IPS-18a (cell line): ENCODE measurements around the gene USP46.
A peak's percentile ranks its signal among the peaks of the same experiment; 100 is the strongest.

Experiments
- H3K27ac ChIP-seq: one replicate; pipeline ENCODE4 v1.5.1; 2013; ENCODE audit warnings: low read length
- H3K27me3 ChIP-seq: one replicate; pipeline ENCODE4 v1.6.1; 2013; ENCODE audit warnings: mild to moderate bottlenecking, low read length; ENCODE audit not compliant: control insufficient read depth, insufficient read depth
- H3K36me3 ChIP-seq: one replicate; pipeline ENCODE4 v1.6.1; 2013; ENCODE audit warnings: low read depth, low read length; ENCODE audit not compliant: control insufficient read depth
- H3K4me1 ChIP-seq: one replicate; pipeline ENCODE4 v1.6.1; 2013; ENCODE audit warnings: low read depth, low read length; ENCODE audit not compliant: control insufficient read depth
- H3K4me3 ChIP-seq: one replicate; pipeline ENCODE4 v1.5.1; 2013; ENCODE audit warnings: low read length
- H3K9ac ChIP-seq: one replicate; pipeline ENCODE4 v1.6.1; 2013; ENCODE audit warnings: mild to moderate bottlenecking, low read length, moderate library complexity
- H3K9me3 ChIP-seq: one replicate; pipeline ENCODE4 v1.6.1; 2013; ENCODE audit warnings: low read depth, low read length; ENCODE audit not compliant: control insufficient read depth

USP46 gene

DNA sequence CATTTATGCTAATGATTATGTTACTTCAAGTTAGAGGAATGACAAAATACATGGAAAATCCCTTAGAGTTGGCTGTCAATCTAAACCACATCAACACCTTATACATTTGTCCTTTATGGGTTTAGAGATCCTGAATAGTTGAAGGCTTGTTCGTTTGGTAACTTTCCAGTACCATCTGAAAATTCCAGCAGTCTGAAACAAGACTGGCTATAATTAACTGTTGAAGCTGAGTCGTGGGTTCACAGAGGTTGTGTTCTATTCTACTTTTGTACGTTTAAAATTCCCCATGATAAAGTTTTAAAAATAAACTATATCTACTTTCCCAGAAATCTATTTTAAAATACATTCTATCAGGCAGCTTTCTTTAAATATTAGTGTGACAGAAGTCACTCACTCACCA, 73.0 kb downstream of the USP46 start:
- Histone ChIP-seq H3K27ac (no peak overlapping the region), H3K36me3 (no peaks in the 10 kb centered on the region), H3K4me3 (no peak overlapping the region), H3K9me3 (no peaks in the 10 kb centered on the region), H3K4me1 (no peaks in the 10 kb centered on the region), H3K27me3 (no peaks in the 10 kb centered on the region), H3K9ac (no peak overlapping the region)

DNA sequence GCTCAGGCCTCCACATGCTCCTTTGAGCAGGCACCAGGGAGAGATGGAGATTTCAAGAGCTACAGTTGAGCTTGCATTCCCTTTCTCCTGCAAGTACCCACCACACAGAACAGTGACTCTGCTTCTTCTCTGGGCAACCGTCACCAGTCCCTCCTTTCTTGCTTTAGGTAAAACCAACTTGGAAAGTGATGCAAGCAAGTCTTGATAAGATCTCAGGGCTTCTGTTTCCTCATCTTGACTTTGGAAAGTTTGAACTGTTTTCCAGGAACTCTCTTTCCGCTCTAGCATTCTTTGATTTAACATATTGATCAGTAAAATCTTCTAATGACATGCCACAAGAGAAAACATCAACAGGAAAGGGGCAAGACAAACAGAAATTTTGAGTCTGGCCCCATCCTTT, 73.7 kb downstream of the USP46 start:
- H3K9ac ChIP-seq: no peak overlapping the region
- H3K27ac ChIP-seq: no peak overlapping the region
- H3K4me1 ChIP-seq: no peaks in the 10 kb centered on the region
- H3K27me3 ChIP-seq: no peaks in the 10 kb centered on the region
- H3K36me3 ChIP-seq: no peaks in the 10 kb centered on the region
- no peaks in the 10 kb centered on the region for H3K9me3 ChIP-seq
- no peak overlapping the region for H3K4me3 ChIP-seq

DNA sequence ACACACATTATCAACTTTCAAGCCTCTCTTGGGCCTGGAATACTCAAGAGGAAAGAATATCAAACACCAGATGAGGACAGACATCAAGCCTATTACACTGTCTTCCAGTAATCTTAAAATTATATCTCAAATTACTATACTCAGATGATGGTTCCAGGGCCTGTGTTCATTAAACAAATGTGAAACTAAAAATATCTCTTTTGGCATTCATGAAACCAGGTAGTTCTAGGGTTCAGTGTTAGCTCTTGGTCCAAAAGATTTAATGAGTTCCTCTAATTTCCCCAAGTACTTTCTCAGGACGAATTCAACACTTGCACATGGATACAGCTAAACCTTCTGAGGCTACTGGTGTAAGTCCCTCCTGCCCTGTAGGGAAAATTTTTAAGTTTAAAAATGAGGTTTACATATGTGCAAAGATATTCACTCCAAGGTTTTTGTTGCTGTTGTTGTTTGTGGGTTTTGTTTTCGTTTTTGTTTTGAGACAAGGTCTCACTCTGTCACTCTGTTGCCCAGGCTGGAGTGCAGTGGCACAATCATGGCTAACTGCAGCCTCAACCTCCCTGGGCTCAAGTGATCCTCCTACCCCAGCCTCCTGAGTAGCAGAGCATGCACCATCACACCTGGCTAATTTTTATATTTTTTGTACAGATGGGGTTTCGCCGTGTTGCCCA, 79.4 kb downstream of the USP46 start:
- Histone ChIP-seq H3K9ac (no peak overlapping the region), H3K27ac (no peak overlapping the region), H3K27me3 (no peaks in the 10 kb centered on the region), H3K4me3 (no peak overlapping the region), H3K36me3 (no peaks in the 10 kb centered on the region), H3K4me1 (no peaks in the 10 kb centered on the region), H3K9me3 (no peaks in the 10 kb centered on the region)

DNA sequence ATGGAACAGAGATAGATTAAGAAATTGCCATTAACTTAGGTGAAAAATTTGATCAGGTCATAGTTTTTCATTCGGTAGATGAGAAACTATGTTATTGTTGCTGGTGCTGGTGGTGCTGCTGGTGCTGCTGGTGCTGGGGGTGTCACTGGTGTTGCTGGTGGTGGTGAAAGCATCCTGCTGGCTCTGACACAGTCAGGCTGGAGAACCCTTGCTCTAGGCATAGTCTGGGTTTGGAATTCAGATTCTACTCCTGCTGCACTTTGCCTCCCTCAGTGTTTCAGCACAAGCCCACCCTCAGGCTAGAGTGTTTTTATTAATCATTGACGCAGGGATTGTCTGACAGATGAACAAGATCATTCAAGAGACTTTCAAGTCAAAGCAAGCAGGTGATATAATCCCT, 80.2 kb downstream of the USP46 start:
- no peak overlapping the region for H3K4me3 ChIP-seq
- no peaks in the 10 kb centered on the region for H3K4me1 ChIP-seq
- no peak overlapping the region for H3K9ac ChIP-seq
- H3K9me3 ChIP-seq: no peaks in the 10 kb centered on the region
- H3K36me3 ChIP-seq: no peaks in the 10 kb centered on the region
- H3K27me3 ChIP-seq: no peaks in the 10 kb centered on the region
- H3K27ac ChIP-seq: no peak overlapping the region

DNA sequence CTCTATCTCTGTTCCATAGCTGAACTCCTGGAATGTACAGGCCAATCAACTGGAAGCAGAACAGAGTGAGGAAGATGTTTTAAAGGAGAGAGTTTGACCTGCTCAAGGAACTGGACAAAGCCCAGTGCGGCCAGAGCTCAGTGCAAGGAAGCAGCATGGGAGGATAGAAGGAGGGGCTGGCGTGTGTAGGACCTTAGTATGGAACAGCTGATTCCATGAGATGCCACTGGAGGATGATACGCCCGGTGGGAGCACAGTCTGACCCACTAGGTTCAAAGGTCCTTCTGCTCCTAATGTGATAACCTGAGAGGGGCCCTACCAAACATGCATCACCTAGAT, 81.5 kb downstream of the USP46 start:
- H3K27ac ChIP-seq: no peak overlapping the region
- H3K9me3 ChIP-seq: no peaks in the 10 kb centered on the region
- H3K27me3 ChIP-seq: no peaks in the 10 kb centered on the region
- H3K36me3 ChIP-seq: no peaks in the 10 kb centered on the region
- peaks cover 3% of the 10 kb centered on the region for H3K4me1 ChIP-seq
- H3K9ac ChIP-seq: no peak overlapping the region
- H3K4me3 ChIP-seq: no peak overlapping the region

DNA sequence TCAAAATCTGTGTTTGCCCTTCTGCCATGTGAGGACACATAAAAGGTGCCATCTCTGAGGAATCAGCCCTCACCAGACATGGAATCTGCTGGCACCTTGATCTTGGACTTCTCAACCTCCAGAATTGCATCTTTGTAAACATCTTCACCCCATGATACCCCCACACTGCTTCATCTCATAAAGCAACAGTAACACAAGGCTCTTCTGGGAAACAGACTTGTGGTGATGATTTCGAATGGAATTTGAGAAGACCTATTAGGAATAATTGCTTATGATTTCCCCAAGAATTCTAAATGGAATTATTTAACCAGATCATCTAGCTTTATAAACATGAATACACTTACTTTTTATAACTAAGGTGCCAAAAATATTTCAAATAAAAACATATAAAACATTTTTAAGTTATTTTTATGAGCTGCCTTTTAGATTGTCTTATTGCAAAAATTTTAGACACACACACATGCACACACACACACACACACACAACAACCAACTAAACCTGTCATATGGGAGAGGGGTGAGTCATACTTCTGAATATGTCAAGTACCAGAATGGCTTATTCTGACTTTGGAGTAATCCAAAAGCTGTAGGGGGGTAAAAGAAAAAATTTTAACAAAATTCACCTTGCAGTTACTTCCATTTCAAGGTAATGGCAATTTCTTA, 82.0 kb downstream of the USP46 start:
- no peak overlapping the region for H3K4me3 ChIP-seq
- no peaks in the 10 kb centered on the region for H3K9me3 ChIP-seq
- H3K27me3 ChIP-seq: no peaks in the 10 kb centered on the region
- H3K4me1 ChIP-seq: peaks cover 3% of the 10 kb centered on the region
- no peaks in the 10 kb centered on the region for H3K36me3 ChIP-seq
- no peak overlapping the region for H3K27ac ChIP-seq
- H3K9ac ChIP-seq: no peak overlapping the region

DNA sequence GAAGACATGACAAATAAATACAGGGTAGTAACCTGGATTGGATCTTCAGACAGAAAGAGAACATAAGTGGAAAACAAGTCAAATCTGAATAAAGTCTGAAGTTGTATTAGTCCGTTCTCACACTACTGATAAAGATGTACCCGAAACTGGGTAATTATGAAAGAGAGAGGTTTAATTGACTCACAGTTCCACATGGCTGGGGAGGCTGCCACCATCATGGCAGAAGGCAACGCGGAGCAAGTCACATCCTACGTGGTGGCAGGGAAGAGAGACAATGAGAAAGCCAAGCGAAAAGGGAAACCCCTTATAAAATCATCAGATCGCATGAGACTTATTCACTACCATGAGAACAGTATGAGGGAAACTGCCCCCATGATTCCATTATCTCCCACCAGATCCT, 82.8 kb downstream of the USP46 start:
- Histone ChIP-seq H3K9ac (no peak overlapping the region), H3K4me1 (peaks cover 3% of the 10 kb centered on the region), H3K4me3 (no peak overlapping the region), H3K27me3 (no peaks in the 10 kb centered on the region), H3K9me3 (no peaks in the 10 kb centered on the region), H3K27ac (no peak overlapping the region), H3K36me3 (no peaks in the 10 kb centered on the region)

DNA sequence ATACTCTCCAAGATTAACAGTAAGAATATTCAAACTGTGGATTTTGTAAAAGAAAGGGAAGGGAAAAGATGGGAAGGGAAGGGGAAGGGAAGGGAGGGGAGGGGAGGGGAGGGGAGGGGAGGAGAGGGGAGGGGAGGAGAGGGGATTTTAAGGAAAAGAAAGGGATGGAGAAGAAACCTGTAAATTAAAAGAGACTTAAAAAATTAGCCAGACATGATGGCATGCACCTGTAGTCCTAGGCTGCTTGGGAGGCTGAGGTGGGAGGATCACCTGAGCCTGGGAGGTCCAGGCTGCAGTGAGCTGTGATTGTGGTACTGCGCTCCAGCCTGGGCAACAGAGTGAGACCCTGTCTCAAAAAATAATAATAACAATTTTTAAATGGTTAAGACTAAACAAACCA, 83.7 kb downstream of the USP46 start:
- no peaks in the 10 kb centered on the region for H3K36me3 ChIP-seq
- no peak overlapping the region for H3K27ac ChIP-seq
- H3K4me3 ChIP-seq: no peak overlapping the region
- no peaks in the 10 kb centered on the region for H3K9me3 ChIP-seq
- H3K27me3 ChIP-seq: no peaks in the 10 kb centered on the region
- H3K4me1 ChIP-seq: peaks cover 3% of the 10 kb centered on the region
- H3K9ac ChIP-seq: no peak overlapping the region

DNA sequence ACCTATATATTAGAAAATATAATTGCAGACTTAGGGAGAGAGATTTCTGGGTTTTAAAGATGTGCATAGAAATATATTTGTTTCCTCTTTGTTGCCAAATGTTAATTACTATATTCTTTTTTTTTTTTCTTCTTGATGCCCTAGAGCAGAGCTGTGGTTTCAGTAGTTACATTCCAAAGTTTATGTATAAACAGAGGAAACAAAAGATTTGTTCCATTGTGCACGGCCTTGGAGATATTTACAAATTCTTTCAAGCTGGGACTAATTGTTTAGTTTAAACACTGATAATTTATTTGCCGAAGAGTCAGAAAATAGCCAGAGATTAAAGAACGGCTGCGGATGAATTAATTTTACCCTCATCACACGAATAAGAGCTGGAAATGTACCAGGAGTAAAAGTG, 85.1 kb downstream of the USP46 start:
- H3K36me3 ChIP-seq: no peaks in the 10 kb centered on the region
- H3K27ac ChIP-seq: no peak overlapping the region
- no peak overlapping the region for H3K4me3 ChIP-seq
- no peaks in the 10 kb centered on the region for H3K9me3 ChIP-seq
- H3K4me1 ChIP-seq: peaks cover 7% of the 10 kb centered on the region
- H3K27me3 ChIP-seq: no peaks in the 10 kb centered on the region
- no peak overlapping the region for H3K9ac ChIP-seq

DNA sequence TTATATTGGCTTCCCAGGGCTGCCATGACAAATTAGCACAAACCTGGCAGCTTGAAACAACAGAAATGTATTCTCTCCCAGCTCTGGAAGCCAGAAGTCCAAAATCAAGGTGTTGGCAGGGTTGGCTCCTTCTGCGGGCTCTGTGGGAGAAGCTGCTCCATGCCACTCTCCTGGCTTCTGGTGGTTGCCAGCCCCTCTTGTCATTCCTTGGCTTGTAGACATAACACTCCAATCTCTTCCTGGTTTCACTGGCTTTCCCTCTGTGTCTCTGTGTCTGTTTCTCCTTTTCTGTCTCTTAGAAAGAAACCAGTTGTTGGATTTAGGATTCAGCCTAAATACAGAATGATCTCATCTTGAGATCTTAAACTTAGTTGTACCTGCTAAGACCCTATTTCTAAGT, 85.5 kb downstream of the USP46 start:
- Histone ChIP-seq H3K27ac (no peak overlapping the region), H3K4me1 (peaks cover 11% of the 10 kb centered on the region), H3K36me3 (no peaks in the 10 kb centered on the region), H3K27me3 (no peaks in the 10 kb centered on the region), H3K9ac (no peak overlapping the region), H3K9me3 (no peaks in the 10 kb centered on the region), H3K4me3 (no peak overlapping the region)

DNA sequence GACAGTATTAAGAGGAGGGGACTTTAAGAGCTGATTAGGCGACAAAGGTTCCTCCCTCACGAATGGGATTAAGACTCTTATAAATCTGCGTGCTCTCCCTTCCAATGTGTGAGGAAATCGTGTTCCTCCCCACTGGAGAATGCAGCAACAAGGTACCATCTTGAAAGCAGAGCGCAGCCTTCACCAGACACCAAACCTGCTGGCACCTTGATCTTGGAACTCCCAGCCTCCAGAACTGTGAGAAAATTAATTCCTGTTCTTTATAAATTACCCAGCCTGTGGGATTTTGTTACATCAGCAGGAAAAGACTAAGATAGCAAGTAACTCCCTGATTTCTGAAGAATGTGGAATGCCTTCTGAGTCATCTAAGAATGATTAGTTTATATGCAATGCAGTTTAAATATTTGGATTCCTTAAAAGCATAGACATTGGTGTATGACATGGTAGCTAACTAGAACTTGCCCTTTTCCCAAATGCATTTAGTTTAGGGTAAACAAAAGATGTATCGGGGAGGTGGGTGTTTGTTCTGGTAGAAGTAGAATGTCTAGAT, 86.1 kb downstream of the USP46 start:
- H3K9ac ChIP-seq: no peak overlapping the region
- no peaks in the 10 kb centered on the region for H3K36me3 ChIP-seq
- H3K27ac ChIP-seq: no peak overlapping the region
- H3K9me3 ChIP-seq: no peaks in the 10 kb centered on the region
- H3K4me3 ChIP-seq: no peak overlapping the region
- no peaks in the 10 kb centered on the region for H3K27me3 ChIP-seq
- peaks cover 16% of the 10 kb centered on the region for H3K4me1 ChIP-seq

DNA sequence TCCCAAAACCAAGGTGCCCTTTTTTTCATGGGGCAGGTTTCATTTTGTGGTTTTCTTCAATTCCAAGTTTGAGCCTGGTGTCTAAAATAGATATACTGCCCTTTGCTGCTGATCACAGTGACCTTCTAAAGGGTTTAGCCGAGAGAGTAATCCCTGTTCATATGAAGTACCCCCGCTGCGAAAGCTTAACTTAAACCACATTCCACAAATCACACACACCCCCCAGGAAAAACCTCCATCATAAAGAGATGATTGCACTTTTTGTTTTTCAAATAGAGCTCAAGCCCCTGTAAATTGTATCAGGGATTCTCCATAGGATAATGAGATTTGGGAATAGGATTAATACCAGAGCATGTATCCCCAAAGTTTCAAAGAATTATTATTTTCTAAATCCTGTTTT, 90.8 kb downstream of the USP46 start:
- H3K27me3 ChIP-seq: no peaks in the 10 kb centered on the region
- no peaks in the 10 kb centered on the region for H3K9me3 ChIP-seq
- no peak overlapping the region for H3K9ac ChIP-seq
- no peaks in the 10 kb centered on the region for H3K36me3 ChIP-seq
- peak overlapping the region; percentile 2 for H3K4me3 ChIP-seq
- peaks cover 25% of the 10 kb centered on the region for H3K4me1 ChIP-seq
- H3K27ac ChIP-seq: peak overlapping the region; percentile 2
